K562 (cell line): ENCODE data around the gene VSTM1. TPM values are rescaled to one million over a fixed set of nuclear protein-coding genes. Genes with fewer than 3 reads are reported as not detected.

Source experiments
- ATAC-seq: fragments of 200-7000 bp; cut with Tn5 transposase; 3 replicates; pipeline ENCODE4 v1.9.1; 2020; ENCODE audit warnings: moderate library complexity
- BruUV-seq: library from RNA; stranded (reverse); fragments of 400-500 nt; replicated peaks from 2 replicates; lab custom pipeline; 2021; lab: Mats Ljungman, UMichigan
- CTCF ChIA-PET: fragments of 300-600 bp; formaldehyde crosslinking; extraction: SDS; loops from one replicate; lab custom pipeline; 2021; ENCODE audit warnings: low intra/inter-chr PET ratio; lab: Yijun Ruan, JAX
- POLR2A ChIA-PET: fragments of 300-600, 350-650 bp; sonication (Branson Sonifier 250); formaldehyde crosslinking; extraction: SDS; loops from one replicate; lab custom pipeline; 2021; ENCODE audit warnings: antibody characterized with exemption, inconsistent platforms; lab: Yijun Ruan, JAX
- DNase-seq, 4 experiments: peaks; one replicate each; pipeline versions ENCODE4 v3.0.0 to v3.0.0-alpha.2; 2011 to 2018; ENCODE audit warnings: low spot score in 3 of 4, mixed read lengths in 3 of 4; ENCODE audit errors: extremely low read depth in 1 of 4
- FAIRE-seq: peaks from 2 replicates; lab custom pipeline; 2011; peaks lifted over from hg19 to GRCh38; lab: Jason Lieb, UNC
- H2AFZ ChIP-seq: 2 replicates; pipeline ENCODE4 v1.6.0; 2011; ENCODE audit warnings: low read depth, low read length, control low read depth, inconsistent platforms
- H3K27ac ChIP-seq: fragments of 200-600 bp; 3 replicates; pipeline ENCODE4 v1.8.0; 2011; ENCODE audit warnings: low read depth, mild to moderate bottlenecking, control low read depth, inconsistent platforms, low read length, moderate library complexity, mixed read lengths; ENCODE audit errors: extremely low read depth
- H3K27me3 ChIP-seq, 2 experiments: fragments of 300-600 bp in 1 of 2; 2 replicates in 1 of 2; 3 replicates in 1 of 2; pipeline versions ENCODE4 v1.6.0 to v1.8.0; 2011; ENCODE audit warnings: inconsistent platforms in 2 of 2, low read length in 2 of 2, mild to moderate bottlenecking in 1 of 2, mixed read lengths in 1 of 2, moderate library complexity in 1 of 2; ENCODE audit not compliant: control insufficient read depth in 2 of 2, insufficient read depth in 2 of 2
- H3K36me3 ChIP-seq: fragments of 300-600 bp; 3 replicates; pipeline ENCODE4 v1.8.0; 2011; ENCODE audit warnings: mild to moderate bottlenecking, low read length, inconsistent platforms; ENCODE audit not compliant: control insufficient read depth, insufficient read depth
- H3K4me1 ChIP-seq, 2 experiments: fragments of 200-600 bp in 1 of 2; replicated peaks in 1 of 2; 2 replicates in 1 of 2; 3 replicates in 1 of 2; pipeline versions ENCODE4 v1.5.1 to v1.8.0; 2011; ENCODE audit warnings: inconsistent platforms in 2 of 2, low read length in 2 of 2, mild to moderate bottlenecking in 1 of 2, mixed read lengths in 1 of 2, moderate library complexity in 1 of 2; ENCODE audit not compliant: control insufficient read depth in 2 of 2, insufficient read depth in 2 of 2
- H3K4me2 ChIP-seq: 2 replicates; pipeline ENCODE4 v1.6.1; 2011; ENCODE audit warnings: low read length, control low read depth, inconsistent platforms, mixed read lengths; ENCODE audit not compliant: insufficient read depth
- H3K4me3 ChIP-seq: fragments of 200-600 bp; sonication (generic), shearing (Covaris generic); 2 replicates; pipeline ENCODE4 v1.5.1; 2016; ENCODE audit warnings: control low read depth, inconsistent platforms
- H3K79me2 ChIP-seq: fragments of 200-600 bp; 3 replicates; pipeline ENCODE4 v1.8.0; 2011; ENCODE audit warnings: low read length, inconsistent platforms; ENCODE audit not compliant: control insufficient read depth, insufficient read depth
- H3K9ac ChIP-seq, 2 experiments: 2 replicates each; pipeline versions ENCODE4 v1.6.0 to v1.6.1; 2011; ENCODE audit warnings: low read depth in 2 of 2, low read length in 2 of 2, control low read depth in 1 of 2, inconsistent platforms in 1 of 2, mild to moderate bottlenecking in 1 of 2, mixed read lengths in 1 of 2; ENCODE audit not compliant: insufficient read depth in 1 of 2
- H3K9me1 ChIP-seq: one replicate; pipeline ENCODE4 v1.6.0; 2011; ENCODE audit warnings: inconsistent platforms, mild to moderate bottlenecking, low read length, moderate library complexity; ENCODE audit not compliant: control insufficient read depth, insufficient read depth
- H3K9me3 ChIP-seq: replicated peaks from 2 replicates; pipeline ENCODE4 v1.5.1; 2011; ENCODE audit warnings: low read depth, low read length, inconsistent platforms; ENCODE audit not compliant: control insufficient read depth, insufficient read depth
- H4K20me1 ChIP-seq: replicated peaks from 2 replicates; pipeline ENCODE4 v1.6.1; 2011; ENCODE audit warnings: low read length, inconsistent platforms, mixed read lengths; ENCODE audit not compliant: control insufficient read depth, insufficient read depth
- BRF1 ChIP-seq: IDR thresholded peaks from 3 replicates; pipeline ENCODE4 v1.6.1; 2011; ENCODE audit warnings: borderline replicate concordance, mild to moderate bottlenecking; ENCODE audit not compliant: insufficient read length; ENCODE audit errors: extremely low read depth
- E2F3 ChIP-seq: fragments of 250-450 bp; sonication (Bioruptor Pico); IDR thresholded peaks from 2 replicates; pipeline ENCODE4 v1.4.0; 2020; ENCODE audit warnings: mild to moderate bottlenecking
- FOXA1 ChIP-seq: fragments of 450-650 bp; IDR thresholded peaks from 2 replicates; pipeline ENCODE4 v1.6.1; 2016; ENCODE audit warnings: mild to moderate bottlenecking, borderline replicate concordance
- LARP7 ChIP-seq: fragments of 450-650 bp; IDR thresholded peaks from 2 replicates; pipeline ENCODE4 v1.6.1; 2016
- LCOR ChIP-seq: sonication (generic); formaldehyde crosslinking; IDR thresholded peaks from 2 replicates; pipeline ENCODE4 v1.8.0; 2022; ENCODE audit warnings: mild to moderate bottlenecking, missing genetic modification reagents
- MECOM ChIP-seq: fragments of 250-450 bp; sonication (Bioruptor Pico); IDR thresholded peaks from 2 replicates; pipeline ENCODE4 v1.8.0; 2022; ENCODE audit warnings: inconsistent platforms
- STAT5A ChIP-seq: IDR thresholded peaks from 2 replicates; pipeline ENCODE4 v1.6.1; 2012; ENCODE audit warnings: low read length, inconsistent platforms, borderline replicate concordance
- ZNF165 ChIP-seq: fragments of 250-450 bp; sonication (Bioruptor Pico); IDR thresholded peaks from 2 replicates; pipeline ENCODE4 v1.4.0; 2020; ENCODE audit warnings: borderline replicate concordance
- whole genome bisulfite sequencing: fragments of 100-300 bp; shearing (Covaris generic); methylation state at CpG from one replicate; pipeline ENCODE4 v1.1.6; 2016; ENCODE audit warnings: low coverage, mixed read lengths; ENCODE audit not compliant: insufficient coverage; ENCODE audit errors: missing lambda C conversion rate; 5-methylcytosine and 5-hydroxymethylcytosine counted together
- in situ Hi-C: fragments of 300-500 bp; cut with MboI; formaldehyde crosslinking; loops from 4 replicates; pipeline ENCODE4 v1.15.0; 2018; ENCODE audit warnings: inconsistent platforms, mixed read lengths
- intact Hi-C: fragments of 100-400 bp; cut with micrococcal nuclease; formaldehyde crosslinking; loops from 2 replicates; pipeline ENCODE4 v1.14.2; 2022
- polyA plus RNA-seq, 8 experiments: library from polyadenylated mRNA; depleted of rRNA in 4 of 8; stranded (reverse) in 5 of 8; unstranded in 3 of 8; fragments of >200 nt; fragmentation: Nextera tagmentation in 2 of 8; fragmentation: Illumina TruSeq in 1 of 8; extraction: Ambion mirVana in 2 of 8; extraction: Trizol in 1 of 8; gene quantifications; 2 replicates each; pipeline versions ENCODE4 v1.2.1 to v1.2.3, GENCODE V29; 2011 to 2014; ENCODE audit warnings: inconsistent platforms in 1 of 8, missing spikeins in 1 of 8
- total RNA-seq, 7 experiments: library from RNA; depleted of rRNA in 6 of 7; stranded (reverse); fragments of >200 nt in 6 of 7; fragmentation: Illumina TruSeq in 2 of 7; extraction: Trizol in 2 of 7; gene quantifications; 2 replicates each; pipeline versions ENCODE4 v1.2.1 to v1.2.3, GENCODE V29; 2011 to 2021; ENCODE audit warnings: low replicate concordance in 1 of 7
- TF ChIP-seq, protein P1 (sequence below): IDR thresholded peaks from 2 replicates; pipeline ENCODE4 v1.6.1; 2016; ENCODE audit warnings: missing genetic modification characterization, missing compliant biosample characterization
- TF ChIP-seq, protein P2 (sequence below), 2 experiments: fragments of 450-650 bp in 1 of 2; sonication (generic) in 1 of 2; formaldehyde crosslinking; conservative IDR thresholded peaks; 2 replicates each; pipeline versions ENCODE4 v1.4.0 to v1.8.1; 2020 to 2022; ENCODE audit warnings: mild to moderate bottlenecking in 1 of 2, missing genetic modification reagents in 1 of 2

The VSTM1 gene
- total and polyA plus RNA-seq, 9 of the 15 experiments (the other 6 are each of a cell fraction or from before 2014, with no cell fraction given): not detected

DNA sequence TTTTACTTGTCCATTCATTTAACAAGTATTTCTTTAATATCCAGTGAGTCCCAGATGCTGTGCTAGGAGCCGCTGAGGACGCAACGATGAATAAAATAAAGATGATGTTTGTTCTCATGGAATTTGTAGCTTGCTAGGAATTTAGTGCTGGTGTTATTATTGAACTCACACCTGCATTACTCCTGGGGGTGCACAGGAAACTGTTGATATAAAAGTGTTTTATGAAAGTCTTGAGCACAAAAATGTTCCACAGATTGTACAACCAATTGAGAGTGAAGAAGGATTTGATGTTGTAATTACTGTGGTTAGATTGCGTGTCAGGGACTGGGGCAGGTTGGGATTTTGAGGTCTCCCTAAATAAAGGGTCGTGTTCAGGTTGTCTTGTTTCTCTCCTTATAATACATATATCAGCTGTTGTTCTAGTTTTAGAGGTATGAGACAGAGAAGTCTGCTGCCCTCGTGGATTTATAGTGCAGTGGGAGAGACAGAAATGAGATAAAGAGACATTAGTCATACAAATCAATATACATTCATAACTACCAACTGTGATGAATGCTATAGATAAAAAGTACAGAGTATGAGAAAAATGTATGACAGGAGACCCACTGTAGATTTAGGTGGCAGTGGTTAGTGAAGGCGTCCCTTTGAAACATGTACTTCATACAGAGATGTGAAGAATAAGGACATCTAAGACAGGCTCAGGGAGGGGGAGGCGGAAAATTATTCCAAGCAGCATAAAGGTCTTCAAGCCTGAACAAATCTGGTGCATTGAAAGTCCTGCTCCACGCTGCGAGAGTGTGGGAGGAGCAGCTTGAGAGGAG, 61.0 kb downstream of the VSTM1 start (continued):
- TF ChIP-seq, protein P1, sequence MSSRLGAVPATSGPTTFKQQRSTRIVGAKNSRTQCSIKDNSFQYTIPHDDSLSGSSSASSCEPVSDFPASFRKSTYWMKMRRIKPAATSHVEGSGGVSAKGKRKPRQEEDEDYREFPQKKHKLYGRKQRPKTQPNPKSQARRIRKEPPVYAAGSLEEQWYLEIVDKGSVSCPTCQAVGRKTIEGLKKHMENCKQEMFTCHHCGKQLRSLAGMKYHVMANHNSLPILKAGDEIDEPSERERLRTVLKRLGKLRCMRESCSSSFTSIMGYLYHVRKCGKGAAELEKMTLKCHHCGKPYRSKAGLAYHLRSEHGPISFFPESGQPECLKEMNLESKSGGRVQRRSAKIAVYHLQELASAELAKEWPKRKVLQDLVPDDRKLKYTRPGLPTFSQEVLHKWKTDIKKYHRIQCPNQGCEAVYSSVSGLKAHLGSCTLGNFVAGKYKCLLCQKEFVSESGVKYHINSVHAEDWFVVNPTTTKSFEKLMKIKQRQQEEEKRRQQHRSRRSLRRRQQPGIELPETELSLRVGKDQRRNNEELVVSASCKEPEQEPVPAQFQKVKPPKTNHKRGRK (tag): no peak
- TF ChIP-seq, protein P2, sequence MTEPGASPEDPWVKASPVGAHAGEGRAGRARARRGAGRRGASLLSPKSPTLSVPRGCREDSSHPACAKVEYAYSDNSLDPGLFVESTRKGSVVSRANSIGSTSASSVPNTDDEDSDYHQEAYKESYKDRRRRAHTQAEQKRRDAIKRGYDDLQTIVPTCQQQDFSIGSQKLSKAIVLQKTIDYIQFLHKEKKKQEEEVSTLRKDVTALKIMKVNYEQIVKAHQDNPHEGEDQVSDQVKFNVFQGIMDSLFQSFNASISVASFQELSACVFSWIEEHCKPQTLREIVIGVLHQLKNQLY (CRISPR knock-in tag; conservative IDR thresholded peaks at IDR 0.05): no peak

DNA sequence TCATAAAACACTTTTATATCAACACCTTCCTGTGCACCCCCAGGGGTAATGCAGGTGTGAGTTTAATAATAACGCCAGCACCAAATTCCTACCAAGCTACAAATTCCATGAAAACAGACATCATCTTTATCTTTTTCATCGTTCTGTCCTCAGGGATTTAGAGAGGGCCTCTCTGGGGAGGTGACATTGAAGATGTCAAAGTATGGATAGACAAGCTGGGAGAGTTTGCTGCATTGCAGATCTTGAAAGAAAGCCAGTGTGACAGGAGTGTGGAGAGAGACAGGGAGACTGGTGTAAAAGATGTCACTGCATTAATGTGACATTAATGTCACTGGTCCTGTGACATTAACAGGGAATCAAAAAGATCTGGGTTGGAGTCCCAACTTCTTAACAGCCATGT, 62.2 kb downstream of the VSTM1 start:
- POLR2A ChIA-PET: no interaction called here
- Histone ChIP-seq H3K9me1 (no peaks in the 10 kb centered on the region), H3K4me2 (no peak overlapping the region), H3K79me2 (no peaks in the 10 kb centered on the region), H3K36me3 (no peaks in the 10 kb centered on the region), H3K27me3 (peaks cover 3 to 17% of the 10 kb centered on the region in 2 experiments; a peak in 2 of 5 replicates), H3K9ac (no peak overlapping the region), H3K4me1 (no peaks in the 10 kb centered on the region), H4K20me1 (no peaks in the 10 kb centered on the region), H3K4me3 (no peak overlapping the region), H2AFZ (no peak overlapping the region), H3K27ac (no peak overlapping the region), H3K9me3 (no peaks in the 10 kb centered on the region)
- TF ChIP-seq MECOM (CRISPR knock-in tag) (no peak), E2F3 (no peak), ZNF165 (CRISPR knock-in tag) (no peak), LCOR (CRISPR knock-in tag) (no peak), STAT5A (no peak), FOXA1 (no peak), LARP7 (no peak), BRF1 (no peak)
- WGBS: 0% methylated on average over 2 of the region's 2 CpGs
- in situ Hi-C loops (no loop called here), intact Hi-C loops (no loop called here)
- CTCF ChIA-PET: interaction anchor here (0.6 kb wide), 1 partner anchor 555 kb away, joined by 3 read pairs; no protein-coding TSS in a partner anchor
- no peak for DNase-seq
- ATAC-seq: no peak
- FAIRE-seq: no peak
- no TSS peak for BruUV-seq
